ENCODE measurements around the gene CTXND1.
A peak's percentile ranks its signal among the peaks of the same experiment; 100 is the strongest.

CTXND1 gene

GRCh38 chr15:80241508-80241907 is 10.5 kb downstream of the CTXND1 start (continued):
- TF ChIP-seq POU6F1 (CRISPR knock-in tag; IDR thresholded peaks at IDR 0.05; ENCODE audit: borderline replicate concordance, low read depth) (no peak), ESRRG (CRISPR knock-in tag; IDR thresholded peaks at IDR 0.05) (no peak), BACH2 (CRISPR knock-in tag; IDR thresholded peaks at IDR 0.05; ENCODE audit: borderline replicate concordance) (no peak)

GRCh38 chr15:80240276-80240675 is 11.7 kb downstream of the CTXND1 start:
- no peak for TF ChIP-seq CREB5 (CRISPR knock-in tag; IDR thresholded peaks at IDR 0.05; ENCODE audit: low read depth)
- no peak for TF ChIP-seq CSDC2 (CRISPR knock-in tag; IDR thresholded peaks at IDR 0.05)
- TF ChIP-seq TOX (CRISPR knock-in tag; IDR thresholded peaks at IDR 0.05; ENCODE audit: borderline replicate concordance), result no peak
- TF ChIP-seq ZNF565 (CRISPR knock-in tag; conservative IDR thresholded peaks at IDR 0.05; ENCODE audit: low read depth), result no peak
- ATAC-seq, result no peak

- TF ChIP-seq PATZ1 (CRISPR knock-in tag; IDR thresholded peaks at IDR 0.05; ENCODE audit: borderline replicate concordance) (no peak), ZC3H10 (CRISPR knock-in tag; IDR thresholded peaks at IDR 0.05) (no peak), ZFP30 (CRISPR knock-in tag; IDR thresholded peaks at IDR 0.05) (no peak), POU6F1 (CRISPR knock-in tag; IDR thresholded peaks at IDR 0.05; ENCODE audit: borderline replicate concordance, low read depth) (no peak), RARB (CRISPR knock-in tag; IDR thresholded peaks at IDR 0.05) (no peak), BACH2 (CRISPR knock-in tag; IDR thresholded peaks at IDR 0.05; ENCODE audit: borderline replicate concordance) (no peak), ZNF565 (CRISPR knock-in tag; conservative IDR thresholded peaks at IDR 0.05; ENCODE audit: low read depth) (no peak), CREB5 (CRISPR knock-in tag; IDR thresholded peaks at IDR 0.05; ENCODE audit: low read depth) (no peak)
- ATAC-seq, result peak; percentile 67
Measured at GRCh38 chr15:80234883-80235282, 17.1 kb downstream of the CTXND1 start.

- no peak for ATAC-seq
- no peak for TF ChIP-seq CSDC2 (CRISPR knock-in tag; IDR thresholded peaks at IDR 0.05)
Measured at GRCh38 chr15:80233581-80233980, 18.4 kb downstream of the CTXND1 start.

- no peak for ATAC-seq
- TF ChIP-seq POU6F1 (CRISPR knock-in tag; IDR thresholded peaks at IDR 0.05; ENCODE audit: borderline replicate concordance, low read depth) (no peak), CREB5 (CRISPR knock-in tag; IDR thresholded peaks at IDR 0.05; ENCODE audit: low read depth) (no peak), ISL1 (CRISPR knock-in tag; IDR thresholded peaks at IDR 0.05) (no peak), ZC3H10 (CRISPR knock-in tag; IDR thresholded peaks at IDR 0.05) (no peak)
Measured at GRCh38 chr15:80231371-80231770, 20.6 kb downstream of the CTXND1 start.

Measured in SK-N-SH treated with all-trans-retinoic acid at 6 μM for 48 hours (cell line).